Psoas muscle (tissue), 8 donors: ENCODE data around the gene SOHLH1. TPM values are rescaled to one million over a fixed set of nuclear protein-coding genes. Genes with fewer than 3 reads are reported as not detected.

ENCODE experiments used
- ATAC-seq, 4 donors: fragments of 200-7000 bp; cut with Tn5 transposase; one replicate each; pipeline ENCODE4 v1.9.1; 2020; ENCODE audit warnings: moderate library complexity in 3 of 4, mild to moderate bottlenecking in 2 of 4
- DNase-seq, 2 donors: peaks; one replicate each; pipeline ENCODE4 v3.0.0-alpha.2; 2020
- H3K27ac ChIP-seq: fragments of 200-600 bp; one replicate; pipeline ENCODE4 v1.8.0; 2022
- H3K27me3 ChIP-seq, 3 donors: fragments of 200-600 bp in 1 of 3; one replicate each; pipeline versions ENCODE4 v1.6.1 to v1.8.0; 2013 to 2022; ENCODE audit warnings: low read length in 2 of 3, mild to moderate bottlenecking in 2 of 3, moderate library complexity in 1 of 3; ENCODE audit not compliant: insufficient read depth in 3 of 3
- H3K36me3 ChIP-seq, 2 donors: fragments of 200-600 bp in 1 of 2; one replicate each; pipeline versions ENCODE4 v1.6.1 to v1.8.0; 2013 to 2022; ENCODE audit warnings: low read depth in 1 of 2, mild to moderate bottlenecking in 1 of 2, moderate library complexity in 1 of 2; ENCODE audit not compliant: insufficient read depth in 1 of 2
- H3K4me1 ChIP-seq: fragments of 200-600 bp; one replicate; pipeline ENCODE4 v1.8.0; 2022
- H3K4me3 ChIP-seq: fragments of 200-600 bp; one replicate; pipeline ENCODE4 v1.8.0; 2022; ENCODE audit warnings: mild to moderate bottlenecking
- H3K9me3 ChIP-seq: fragments of 200-600 bp; one replicate; pipeline ENCODE4 v1.8.0; 2022
- WGBS, 3 donors: extraction: QIAGEN DNeasy Blood & Tissue Kit; methylation state at CpG; one replicate each; pipeline versions ENCODE4 v1.1.6 to v1.1.7; 2013; 5-methylcytosine and 5-hydroxymethylcytosine counted together
- intact Hi-C, 2 donors: fragments of 100-400 bp; cut with DNase I; formaldehyde crosslinking; loops; one replicate each; pipeline versions ENCODE4 v1.11.0 to v1.14.2; 2022
- polyA plus RNA-seq, 3 donors: library from polyadenylated mRNA; stranded (reverse); fragments of 200-250 nt; gene quantifications; one replicate each; pipeline ENCODE4 v1.2.3, GENCODE V29; 2013
- total RNA-seq, 4 donors: library from RNA; stranded (reverse); fragmentation: NEBNext Ultra II Directional in 2 of 4; extraction: Animal tissue kit (Norgen Biotek cat#: 25700) in 2 of 4; gene quantifications; one replicate each; pipeline versions ENCODE4 v1.2.1 to v1.2.4, GENCODE V29; 2021 to 2023
- TF ChIP-seq, protein P1 (sequence below): fragments of 200-600 bp; IDR thresholded peaks from one replicate; pipeline ENCODE4 v1.8.0; 2022; ENCODE audit warnings: antibody characterized with exemption
- donor health status: healthy with polysubstance abuse.
- donor health status: DM: no; HTN: no; CAD: no; lungs with moderate emphysema.
- donor health status: Bipolar disorder and iron deficiency.
- donor health status: healthy.
- donor health status: DM: yes; HTN: yes; CAD: no.
- donor health status: DM: no; HTN: no; CAD: no.
- donor health status: DM: no; HTN: no; CAD: no.
- donor health status: DM: yes; HTN: yes; CAD: no.

The SOHLH1 gene
- total and polyA plus RNA-seq, 7 donors, result not detected

DNA sequence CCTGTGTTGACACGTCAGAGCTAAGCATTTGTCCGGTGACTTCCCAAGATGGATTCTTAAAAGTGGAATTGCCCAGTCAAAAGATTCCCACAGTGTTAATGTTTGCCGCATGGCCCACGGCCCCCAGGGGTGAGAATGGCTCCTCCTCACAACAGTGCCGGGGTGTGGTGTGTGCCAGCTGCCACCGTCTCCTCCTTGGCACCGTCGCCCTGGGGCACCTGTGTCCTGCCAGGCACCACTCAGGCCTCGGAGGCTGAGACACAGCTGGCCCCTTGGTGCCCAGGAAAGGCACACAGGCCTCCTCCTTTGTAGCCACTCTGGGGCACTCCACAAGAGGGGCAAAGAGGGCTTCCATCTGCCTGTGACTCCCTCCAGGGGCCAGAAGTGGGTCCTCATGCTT is 7.0 kb upstream of the SOHLH1 start:
- WGBS, 3 donors, result 44 to 78% (median 55%) methylated on average over 9 of the region's 9 CpGs
- ATAC-seq (no peak), DNase-seq (no peak)
- H3K36me3 ChIP-seq, result no peaks in the 10 kb centered on the region
- H3K27ac ChIP-seq, result no peak overlapping the region
- intact Hi-C loops, result loop anchor here in 1 of 2 donors (10.0 kb wide), 1 partner anchor 259 kb away; the partner anchor contains the start of gene UBAC1
- no peaks in the 10 kb centered on the region for H3K9me3 ChIP-seq
- peaks cover 6% of the 10 kb centered on the region for H3K4me1 ChIP-seq
- TF ChIP-seq, protein P1, sequence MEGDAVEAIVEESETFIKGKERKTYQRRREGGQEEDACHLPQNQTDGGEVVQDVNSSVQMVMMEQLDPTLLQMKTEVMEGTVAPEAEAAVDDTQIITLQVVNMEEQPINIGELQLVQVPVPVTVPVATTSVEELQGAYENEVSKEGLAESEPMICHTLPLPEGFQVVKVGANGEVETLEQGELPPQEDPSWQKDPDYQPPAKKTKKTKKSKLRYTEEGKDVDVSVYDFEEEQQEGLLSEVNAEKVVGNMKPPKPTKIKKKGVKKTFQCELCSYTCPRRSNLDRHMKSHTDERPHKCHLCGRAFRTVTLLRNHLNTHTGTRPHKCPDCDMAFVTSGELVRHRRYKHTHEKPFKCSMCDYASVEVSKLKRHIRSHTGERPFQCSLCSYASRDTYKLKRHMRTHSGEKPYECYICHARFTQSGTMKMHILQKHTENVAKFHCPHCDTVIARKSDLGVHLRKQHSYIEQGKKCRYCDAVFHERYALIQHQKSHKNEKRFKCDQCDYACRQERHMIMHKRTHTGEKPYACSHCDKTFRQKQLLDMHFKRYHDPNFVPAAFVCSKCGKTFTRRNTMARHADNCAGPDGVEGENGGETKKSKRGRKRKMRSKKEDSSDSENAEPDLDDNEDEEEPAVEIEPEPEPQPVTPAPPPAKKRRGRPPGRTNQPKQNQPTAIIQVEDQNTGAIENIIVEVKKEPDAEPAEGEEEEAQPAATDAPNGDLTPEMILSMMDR, result no peak
- peaks cover 0 to 21% (median 4%) of the 10 kb centered on the region in 3 donors for H3K27me3 ChIP-seq
- no peak overlapping the region for H3K4me3 ChIP-seq

DNA sequence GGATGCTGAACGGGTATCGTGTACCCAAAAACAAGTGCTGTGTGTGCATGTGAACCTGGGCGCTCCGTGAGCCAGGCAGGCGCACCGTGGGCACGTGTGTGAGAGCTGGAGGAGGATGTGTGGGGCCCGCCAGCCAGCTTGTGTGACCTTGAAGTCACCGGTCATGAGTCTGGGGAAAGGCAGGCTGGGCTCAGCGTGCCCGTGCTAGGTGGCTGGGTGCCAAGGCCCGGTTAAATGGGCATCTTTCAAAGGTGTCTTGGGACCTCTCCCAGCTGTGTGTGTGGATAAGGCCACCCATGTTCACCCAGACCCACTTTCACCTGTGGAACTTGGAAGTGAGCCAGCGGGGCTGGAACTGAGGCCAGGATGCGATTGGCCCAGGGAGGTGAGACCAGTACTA is 6.1 kb upstream of the SOHLH1 start:
- no peak overlapping the region for H3K4me3 ChIP-seq
- H3K36me3 ChIP-seq, result no peaks in the 10 kb centered on the region
- intact Hi-C loops, result loop anchor here in 1 of 2 donors (10.0 kb wide), 1 partner anchor 259 kb away; the partner anchor contains the start of gene UBAC1
- no peak overlapping the region for H3K27ac ChIP-seq
- TF ChIP-seq, protein P1, result no peak
- WGBS, 3 donors, result 37 to 45% (median 42%) methylated on average over 14 of the region's 14 CpGs
- no peak for DNase-seq
- ATAC-seq, result no peak
- H3K4me1 ChIP-seq, result peaks cover 6% of the 10 kb centered on the region
- H3K27me3 ChIP-seq, result peaks cover 0 to 16% (median 4%) of the 10 kb centered on the region in 3 donors
- no peaks in the 10 kb centered on the region for H3K9me3 ChIP-seq

DNA sequence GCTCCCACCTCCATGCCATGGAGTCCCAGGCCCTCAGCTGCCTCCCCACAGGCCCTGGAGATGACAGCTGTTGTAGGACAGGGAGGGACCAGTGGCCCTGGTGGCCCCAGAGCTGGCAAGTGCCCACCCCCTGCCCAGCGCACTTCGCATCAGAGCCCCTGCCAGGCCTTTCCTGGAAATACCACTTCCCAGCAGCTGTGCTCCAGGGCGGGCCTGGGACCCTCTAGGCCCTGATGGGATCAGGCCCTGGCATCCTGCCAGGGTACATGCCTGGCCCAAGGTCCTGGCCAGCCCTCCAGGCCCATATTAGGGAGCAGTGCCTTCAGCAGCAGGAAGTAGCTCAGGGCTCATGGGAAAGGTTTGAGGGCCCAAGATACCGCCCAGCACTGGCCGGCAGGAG is 5.2 kb upstream of the SOHLH1 start:
- TF ChIP-seq, protein P1, result no peak
- Histone ChIP-seq H3K9me3 (no peaks in the 10 kb centered on the region), H3K4me3 (no peak overlapping the region), H3K4me1 (peaks cover 6% of the 10 kb centered on the region), H3K27me3 (peaks cover 0 to 16% (median 4%) of the 10 kb centered on the region in 3 donors), H3K27ac (no peak overlapping the region), H3K36me3 (no peaks in the 10 kb centered on the region)
- no peak for DNase-seq
- WGBS, 3 donors, result 47 to 53% (median 47%) methylated on average over 5 of the region's 5 CpGs
- peak; percentile 18 to 50 (median 30) for ATAC-seq
- intact Hi-C loops, result loop anchor here in 1 of 2 donors (5.0 to 10.0 kb wide), 2 partner anchors 260 to 418 kb away; partner anchors contain the start of gene UBAC1

DNA sequence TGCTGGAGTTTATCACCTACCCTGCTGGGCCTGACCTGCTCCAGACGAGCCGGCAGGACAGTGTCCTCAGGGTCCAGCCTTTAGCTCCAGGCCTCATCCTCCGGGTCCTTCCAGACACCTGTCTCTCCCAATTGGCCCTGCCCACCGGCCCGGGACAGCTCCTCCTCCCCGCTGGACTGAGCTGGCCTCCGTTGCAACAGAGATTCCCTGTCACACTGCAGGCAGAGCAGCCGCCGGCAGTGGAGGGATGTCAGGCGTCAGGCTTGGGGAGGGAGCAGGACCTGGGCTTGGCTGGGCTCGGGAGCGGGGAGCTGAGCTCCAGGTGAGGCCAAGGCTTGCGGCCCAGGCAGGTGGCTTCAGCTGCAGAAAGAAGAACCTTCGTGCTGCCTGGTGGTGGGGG is 4.4 kb upstream of the SOHLH1 start:
- no peak for ATAC-seq
- Histone ChIP-seq H3K9me3 (no peaks in the 10 kb centered on the region), H3K36me3 (no peaks in the 10 kb centered on the region), H3K4me3 (no peak overlapping the region), H3K27me3 (peaks cover 0 to 16% (median 4%) of the 10 kb centered on the region in 3 donors), H3K27ac (no peak overlapping the region), H3K4me1 (peaks cover 6% of the 10 kb centered on the region)
- intact Hi-C loops, result loop anchor here in 1 of 2 donors (5.0 to 10.0 kb wide), 2 partner anchors 261 to 419 kb away; partner anchors contain the start of gene UBAC1
- no peak for DNase-seq
- 42 to 47% (median 44%) methylated on average over 14 of the region's 14 CpGs for WGBS, 3 donors
- TF ChIP-seq, protein P1, result no peak
